ENCODE results near the gene CCDC97. TPM values are rescaled to one million over a fixed set of nuclear protein-coding genes. Genes with fewer than 3 reads are reported as not detected.
"Not testable (repeated sequence)": the region's sequence is repeated elsewhere in the genome, so short reads cannot be mapped to it uniquely, and the experiment has no call there.

Gene CCDC97
- polyA plus RNA-seq: 10 to 100 TPM; 10.3 to 17.0 (median 15.3) TPM

GRCh38 chr19:41310033-41310831, at the start of gene CCDC97:
Gene CCDC97 (plus strand): TSS chr19:41310172. CDS start chr19:41310311, 139 bp downstream.
- peak within 1 kb of the TSS; percentile 77 for H3K27ac ChIP-seq (ENCODE audit: low read depth, low read length)
- 0 to 1% (median 0%) methylated on average over 46 to 47 of the region's 47 CpGs for WGBS, 3 donors

GRCh38 chr19:41261474-41262190, 48.3 kb upstream of the CCDC97 start:
- H3K27ac ChIP-seq (ENCODE audit: low read depth, low read length): no peak overlapping the region
- WGBS, 3 donors: 56 to 61% (median 58%) methylated on average over 10 of the region's 10 CpGs

GRCh38 chr19:41263042-41263849, 46.7 kb upstream of the CCDC97 start:
- peak overlapping the region; percentile 80 for H3K27ac ChIP-seq (ENCODE audit: low read depth, low read length)
- WGBS, 3 donors: 0 to 1% (median 0%) methylated on average over 46 of the region's 46 CpGs

- H3K27ac ChIP-seq (ENCODE audit: low read depth, low read length): peak within 1 kb of the TSS; percentile 80
- 0 to 1% (median 0%) methylated on average over 51 to 55 of the region's 55 CpGs for WGBS, 3 donors
Observed at GRCh38 chr19:41263850-41264580, 46.0 kb upstream of the CCDC97 start, which contains the start of gene HNRNPUL1. Gene HNRNPUL1 (plus strand): TSS chr19:41264372. CDS start chr19:41264504, 132 bp downstream.

GRCh38 chr19:41264581-41265394, 45.2 kb upstream of the CCDC97 start:
- H3K27ac ChIP-seq (ENCODE audit: low read depth, low read length): peak overlapping the region; percentile 68
- 0 to 1% (median 1%) methylated on average over 61 to 75 of the region's 75 CpGs for WGBS, 3 donors

- WGBS, 3 donors: 10 to 21% (median 20%) methylated on average over 17 of the region's 17 CpGs
- H3K27ac ChIP-seq (ENCODE audit: low read depth, low read length): no peak overlapping the region
Observed at GRCh38 chr19:41265395-41266153, 44.4 kb upstream of the CCDC97 start.

GRCh38 chr19:41269055-41269454, 40.9 kb upstream of the CCDC97 start:
- 91 to 99% (median 94%) methylated on average over 2 of the region's 2 CpGs for WGBS, 3 donors
- H3K27ac ChIP-seq (ENCODE audit: low read depth, low read length): no peak overlapping the region

GRCh38 chr19:41269571-41269970, 40.4 kb upstream of the CCDC97 start:
- WGBS, 3 donors: 89 to 93% (median 92%) methylated on average over 5 of the region's 5 CpGs
- H3K27ac ChIP-seq (ENCODE audit: low read depth, low read length): no peak overlapping the region

- no peak overlapping the region for H3K27ac ChIP-seq (ENCODE audit: low read depth, low read length)
- 90 to 91% (median 90%) methylated on average over 6 of the region's 6 CpGs for WGBS, 3 donors
Observed at GRCh38 chr19:41273076-41273475, 36.9 kb upstream of the CCDC97 start.

GRCh38 chr19:41274802-41275201, 35.2 kb upstream of the CCDC97 start:
- 92 to 93% (median 93%) methylated on average over 5 of the region's 5 CpGs for WGBS, 3 donors
- no peak overlapping the region for H3K27ac ChIP-seq (ENCODE audit: low read depth, low read length)

- WGBS, 3 donors: 47 to 64% (median 61%) methylated on average over 3 of the region's 3 CpGs
- H3K27ac ChIP-seq (ENCODE audit: low read depth, low read length): no peak overlapping the region
Observed at GRCh38 chr19:41276231-41276630, 33.7 kb upstream of the CCDC97 start.

- no peak overlapping the region for H3K27ac ChIP-seq (ENCODE audit: low read depth, low read length)
- 93 to 99% (median 95%) methylated on average over 2 of the region's 2 CpGs for WGBS, 3 donors
Observed at GRCh38 chr19:41278478-41278877, 31.5 kb upstream of the CCDC97 start.

- WGBS, 3 donors: 79 to 84% (median 80%) methylated on average over 3 of the region's 3 CpGs
Observed at GRCh38 chr19:41288673-41289530, 21.1 kb upstream of the CCDC97 start.

GRCh38 chr19:41289814-41290213, 20.2 kb upstream of the CCDC97 start:
- WGBS, 3 donors: 93 to 96% (median 94%) methylated on average over 8 of the region's 8 CpGs
- not testable (repeated sequence) for H3K27ac ChIP-seq (ENCODE audit: low read depth, low read length)

More at GRCh38 chr19:41288673-41289530, 21.1 kb upstream of the CCDC97 start:
- no peak overlapping the region for H3K27ac ChIP-seq (ENCODE audit: low read depth, low read length)

GRCh38 chr19:41294393-41294792, 15.6 kb upstream of the CCDC97 start:
- 94 to 97% (median 96%) methylated on average over 10 of the region's 10 CpGs for WGBS, 3 donors
- H3K27ac ChIP-seq (ENCODE audit: low read depth, low read length): no peak overlapping the region

GRCh38 chr19:41295499-41295898, 14.5 kb upstream of the CCDC97 start:
- no peak overlapping the region for H3K27ac ChIP-seq (ENCODE audit: low read depth, low read length)
- WGBS, 3 donors: 56 to 82% (median 78%) methylated on average over 6 of the region's 6 CpGs
